Measurements from ENCODE around the gene MTFMT.

- TF ChIP-seq CTCF (IDR thresholded peaks at IDR 0.05): no peak
- no peak for TF ChIP-seq POLR2A (IDR thresholded peaks at IDR 0.05)
Observed at GRCh38 chr15:64969401-64969800, 60.0 kb downstream of the MTFMT start.

Measured in adrenal gland (tissue), 5 donors.